CD1c-positive myeloid dendritic cell (primary cell): ENCODE data around the gene ZNF561.
"Not testable (repeated sequence)": the region's sequence is repeated elsewhere in the genome, so short reads cannot be mapped to it uniquely, and the experiment has no call there.

Experiments used
- DNase-seq: peaks from one replicate; pipeline ENCODE4 v3.0.0-alpha.2; 2016; ENCODE audit errors: extremely low spot score

Gene ZNF561

DNA sequence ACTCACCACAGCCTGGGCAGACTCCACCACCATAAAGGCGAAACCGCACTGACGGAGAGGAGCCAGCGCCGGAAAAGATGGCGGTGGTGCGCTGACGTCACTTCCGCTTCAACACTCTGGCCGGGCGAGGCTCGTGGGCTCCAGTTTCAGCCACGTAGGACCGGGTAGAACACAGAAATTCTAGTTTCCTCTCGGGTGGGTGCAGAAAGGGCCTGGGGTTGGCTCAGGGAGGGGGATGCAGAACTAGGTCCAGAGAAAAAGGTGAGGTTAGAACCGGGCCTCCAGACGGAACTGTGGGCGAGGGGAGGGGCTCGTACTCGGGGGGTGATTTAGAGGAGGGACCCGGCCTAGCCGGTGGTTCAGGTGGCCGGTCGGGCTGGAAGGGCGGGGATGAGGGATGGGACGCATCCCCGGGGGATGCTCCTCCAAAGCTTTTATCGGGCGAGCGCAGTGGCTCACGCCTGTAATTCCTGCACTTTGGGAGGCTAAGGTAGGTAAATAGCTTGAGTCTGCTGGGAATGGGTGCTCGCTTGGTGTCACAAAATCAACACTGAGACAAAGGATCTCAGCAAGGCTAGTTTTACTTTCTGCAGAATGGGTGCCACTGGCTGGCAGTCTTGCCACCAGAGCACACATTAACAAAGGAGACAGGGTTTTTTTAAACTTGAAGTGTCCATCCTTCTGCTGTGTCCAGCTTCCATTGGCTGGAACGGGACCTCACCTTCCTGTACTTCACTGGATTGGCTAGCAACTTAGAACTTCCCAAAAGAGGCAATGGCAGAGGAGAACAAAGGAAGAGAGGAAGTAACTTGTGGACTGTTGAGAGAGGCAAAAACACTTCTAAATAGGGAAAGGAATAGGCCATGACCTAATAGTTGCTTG lies at the start of gene ZNF561:
ZNF561 (minus strand) TSS at position 77 of the 882 bp plus-strand sequence. CDS start 1,776 bp downstream, outside the sequence.
- peak; percentile 93 for DNase-seq

DNA sequence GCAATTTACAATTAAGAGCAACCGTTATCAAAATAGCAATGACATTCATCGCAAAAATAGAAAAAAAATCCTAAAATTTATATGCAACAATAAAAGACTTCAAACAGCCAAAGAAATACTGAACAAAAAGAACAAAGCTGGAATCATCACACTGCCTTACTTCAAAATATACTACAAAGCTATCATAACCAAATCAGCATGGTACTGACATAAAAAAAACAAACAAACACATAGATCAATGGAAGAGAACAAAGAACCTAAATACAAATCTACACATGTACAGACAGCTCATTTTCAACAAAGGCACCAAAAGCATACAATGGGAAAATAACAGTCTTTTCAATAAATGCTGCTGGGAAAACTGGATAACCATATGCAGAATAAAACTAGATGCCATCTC lies 47.5 kb upstream of the ZNF561 start:
- DNase-seq = no peak

GRCh38 chr19:9667898-9668297 lies 46.9 kb upstream of the ZNF561 start:
- no peak for DNase-seq

DNA sequence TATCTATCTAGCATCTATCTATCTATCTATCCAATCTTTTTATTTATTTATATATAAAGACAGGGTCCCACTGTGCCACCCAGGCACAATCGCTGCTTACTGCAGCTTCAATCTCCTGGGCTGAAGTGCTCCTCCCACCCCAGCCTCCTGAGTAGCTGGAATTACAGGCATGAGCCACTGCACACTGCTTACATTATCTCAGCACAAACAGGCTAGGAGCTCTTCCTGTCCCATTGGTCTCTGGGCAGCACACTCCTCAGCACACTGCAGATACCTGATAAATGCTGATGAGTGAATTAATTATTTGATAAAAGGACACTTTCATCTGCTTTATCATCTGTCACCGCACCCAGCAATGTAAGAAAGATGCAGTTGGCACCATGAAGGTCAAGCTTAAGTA lies 37.7 kb upstream of the ZNF561 start:
- DNase-seq = no peak

DNA sequence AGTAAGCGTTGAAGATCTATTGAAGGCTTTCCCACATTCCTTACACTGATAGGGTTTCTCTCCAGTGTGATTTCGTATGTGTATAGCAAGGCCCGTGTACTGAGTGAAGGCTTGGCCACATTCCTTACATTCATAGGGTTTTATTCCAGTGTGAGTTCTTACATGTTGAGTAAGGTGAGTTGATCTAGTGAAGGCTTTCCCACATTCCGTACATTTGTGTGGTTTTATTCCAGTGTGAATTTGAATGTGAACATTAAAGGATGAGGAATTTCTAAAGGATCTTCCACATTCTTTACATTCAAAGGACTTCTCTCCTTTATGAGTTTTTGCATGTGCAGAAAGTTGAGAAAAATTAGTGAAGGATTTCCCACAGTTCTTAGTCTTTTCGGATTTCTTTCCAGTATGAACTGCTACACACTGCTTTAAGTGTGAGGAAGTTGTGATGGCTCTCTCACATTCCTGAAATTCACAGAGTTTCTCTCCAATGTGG lies 32.1 kb upstream of the ZNF561 start:
- DNase-seq = not testable (repeated sequence)

GRCh38 chr19:9651464-9651863 lies 30.4 kb upstream of the ZNF561 start:
- DNase-seq = not testable (repeated sequence)

DNA sequence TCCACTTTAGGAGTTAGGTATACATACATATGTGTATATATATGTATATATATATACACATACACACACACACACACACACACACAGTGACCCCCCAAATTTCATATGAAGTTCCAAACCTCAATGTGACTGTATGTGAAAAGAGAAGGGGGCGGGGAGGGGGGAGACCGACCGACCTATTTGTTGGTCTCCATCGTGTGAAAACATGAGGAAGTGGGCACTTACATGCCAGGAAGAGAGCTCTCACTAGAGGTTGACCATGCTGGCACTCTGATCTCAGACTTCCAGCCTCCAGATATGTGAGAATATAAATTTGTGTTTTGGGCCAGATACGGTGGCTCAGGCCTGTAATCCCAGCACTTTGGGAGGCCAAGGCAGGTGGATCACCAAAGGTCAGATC lies 29.3 kb upstream of the ZNF561 start:
- DNase-seq = no peak

GRCh38 chr19:9645472-9645871 lies 24.4 kb upstream of the ZNF561 start:
- no peak for DNase-seq

GRCh38 chr19:9644472-9644871 lies 23.4 kb upstream of the ZNF561 start:
- DNase-seq = no peak

- no peak for DNase-seq
These were observed 20.8 kb upstream of the ZNF561 start for GRCh38 chr19:9641810-9642209.

DNA sequence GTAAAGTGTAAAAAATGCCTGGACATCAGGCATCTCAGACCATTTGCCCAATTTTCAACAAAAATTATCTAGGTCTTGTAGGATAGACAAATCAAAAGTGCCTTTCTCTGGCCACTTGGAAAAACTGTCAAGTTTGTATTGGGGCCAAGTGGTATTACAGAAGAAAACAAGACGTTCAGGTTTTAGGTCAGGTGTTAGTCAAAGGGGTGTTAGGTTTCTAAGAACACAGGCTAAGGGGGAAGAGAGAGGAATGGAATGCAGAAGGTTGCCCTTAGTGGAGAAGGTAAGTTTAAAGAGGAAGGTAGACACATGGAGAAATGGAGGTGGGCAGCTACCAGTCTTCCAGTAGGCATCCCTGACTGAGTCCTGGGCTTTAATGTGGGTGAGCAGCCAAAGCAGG lies 19.9 kb upstream of the ZNF561 start:
- no peak for DNase-seq

- DNase-seq = no peak
These were observed 15.0 kb upstream of the ZNF561 start for GRCh38 chr19:9636018-9636417.

DNA sequence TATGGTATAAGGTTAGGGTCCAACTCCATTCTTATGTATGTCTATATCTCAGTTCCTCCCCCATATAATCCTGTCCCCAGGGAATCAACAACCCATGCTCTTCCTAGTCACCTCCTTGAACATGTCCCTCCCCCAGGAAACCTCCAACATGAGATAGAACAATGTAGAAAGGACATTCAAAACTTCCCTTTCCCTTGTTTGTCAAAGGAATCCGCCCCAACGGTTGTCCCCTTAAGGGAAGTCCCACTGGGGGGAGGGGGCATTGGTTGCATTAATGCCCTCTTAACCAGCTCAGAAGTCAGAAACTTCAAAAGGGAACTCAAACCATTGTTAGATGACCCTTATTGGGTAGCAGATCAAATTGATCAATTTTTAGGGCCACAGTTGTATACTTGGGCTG lies 6.8 kb upstream of the ZNF561 start:
- no peak for DNase-seq

- no peak for DNase-seq
These were observed 1.5 kb upstream of the ZNF561 start for GRCh38 chr19:9622531-9622930.

GRCh38 chr19:9620842-9621155 lies 233 bp downstream of the ZNF561 start:
- DNase-seq = no peak

- DNase-seq = no peak
These were observed 5.2 kb downstream of the ZNF561 start for GRCh38 chr19:9615844-9616243.

GRCh38 chr19:9610484-9611113 lies 10.4 kb downstream of the ZNF561 start:
- DNase-seq = no peak

DNA sequence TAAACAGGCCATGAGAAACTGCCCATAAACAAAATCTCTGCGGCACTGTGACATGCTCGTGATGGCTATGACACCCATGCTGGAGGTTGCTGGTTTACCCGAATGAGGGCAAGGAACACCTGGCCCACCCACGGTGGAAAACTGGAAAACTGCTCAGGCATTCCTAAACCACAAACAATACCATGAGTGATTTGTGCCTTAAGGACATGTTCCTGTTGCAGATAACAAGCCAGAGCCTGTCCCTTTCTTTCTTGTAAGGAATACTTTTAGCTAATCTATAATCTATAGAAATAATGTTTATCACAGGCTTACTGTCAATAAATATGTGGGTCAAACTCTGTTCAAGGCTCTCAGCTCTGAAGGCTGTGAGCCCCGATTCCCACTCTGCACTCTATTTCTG lies 12.1 kb downstream of the ZNF561 start:
- no peak for DNase-seq

- no peak for DNase-seq
These were observed 24.0 kb downstream of the ZNF561 start for GRCh38 chr19:9597027-9597426.

- DNase-seq = peak; percentile 74
These were observed 34.3 kb downstream of the ZNF561 start for GRCh38 chr19:9586764-9587163.

- peak; percentile 89 for DNase-seq
These were observed 36.8 kb downstream of the ZNF561 start, which contains the start of gene ZNF121 for GRCh38 chr19:9584073-9584833. TSS of gene ZNF121 (minus strand) at chr19:9584504. CDS start at chr19:9568097, 16,407 bp downstream.

GRCh38 chr19:9582081-9582725 lies 38.8 kb downstream of the ZNF561 start:
- not testable (repeated sequence) for DNase-seq
